Activated naive CD4-positive, alpha-beta T cell treated with anti-CD3 and anti-CD28 coated beads for 36 hours (primary cell): Measurements from ENCODE around the gene ATP6V1G3. TPM values are rescaled to one million over a fixed set of nuclear protein-coding genes. Genes with fewer than 3 reads are reported as not detected.
"Not testable (repeated sequence)": the region's sequence is repeated elsewhere in the genome, so short reads cannot be mapped to it uniquely, and the experiment has no call there.

Source experiments
- CTCF ChIA-PET: fragments of 350-600 bp; sonication (Branson Sonifier 250); formaldehyde crosslinking; loops from one replicate; lab custom pipeline; 2021; ENCODE audit warnings: antibody characterized with exemption; lab: Charles Lee
- DNase-seq: peaks from one replicate; pipeline ENCODE4 v3.0.0-alpha.2; 2020
- H3K27ac Mint-ChIP-seq: one replicate; pipeline ENCODE4 v1.8.0; 2021; ENCODE audit warnings: mild to moderate bottlenecking, mixed read lengths
- H3K27me3 Mint-ChIP-seq: one replicate; pipeline ENCODE4 v1.8.0; 2021; ENCODE audit warnings: low read depth, mixed read lengths
- H3K36me3 Mint-ChIP-seq: one replicate; pipeline ENCODE4 v1.8.0; 2021; ENCODE audit warnings: low read depth, mixed read lengths
- H3K4me1 Mint-ChIP-seq: one replicate; pipeline ENCODE4 v1.8.0; 2021; ENCODE audit warnings: low read depth, mixed read lengths
- H3K4me3 Mint-ChIP-seq: one replicate; pipeline ENCODE4 v1.8.0; 2021; ENCODE audit warnings: mild to moderate bottlenecking, moderate library complexity, mixed read lengths
- H3K9me3 Mint-ChIP-seq: one replicate; pipeline ENCODE4 v1.8.0; 2021; ENCODE audit warnings: mixed read lengths
- intact Hi-C: fragments of 100-400 bp; cut with micrococcal nuclease; formaldehyde crosslinking; loops from one replicate; pipeline ENCODE4 v1.15.1; 2023
- total RNA-seq, 2 experiments: library from RNA; stranded (reverse); gene quantifications; one replicate each; pipeline ENCODE4 v1.2.3, GENCODE V29; 2021

The ATP6V1G3 gene, protein sequence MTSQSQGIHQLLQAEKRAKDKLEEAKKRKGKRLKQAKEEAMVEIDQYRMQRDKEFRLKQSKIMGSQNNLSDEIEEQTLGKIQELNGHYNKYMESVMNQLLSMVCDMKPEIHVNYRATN
- not detected for total RNA-seq

DNA sequence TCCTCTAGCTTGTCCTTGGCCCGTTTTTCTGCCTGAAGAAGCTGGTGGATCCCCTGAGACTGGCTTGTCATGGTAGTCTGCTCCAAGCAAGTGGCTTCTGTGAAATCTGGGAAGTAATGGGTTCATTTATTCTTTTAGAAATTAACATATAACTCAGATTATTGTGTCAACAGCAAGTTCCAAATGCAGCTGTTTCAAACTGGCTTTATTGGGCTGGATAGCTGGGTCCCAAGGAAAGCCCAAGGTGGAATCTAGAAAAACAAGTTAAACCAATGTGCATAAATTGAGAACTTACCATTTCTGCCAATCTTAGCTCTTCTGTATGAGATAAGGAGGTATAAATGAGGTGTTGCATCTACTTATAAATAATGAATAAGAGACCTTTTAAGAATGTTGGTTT lies at the start of gene ATP6V1G3:
ATP6V1G3 (minus strand) TSS at position 101 of the 400 bp plus-strand sequence; CDS start at position 71, 30 bp downstream.
- CTCF ChIA-PET = interaction anchor here (0.7 to 1.1 kb wide), 3 partner anchors 11 to 42 kb away, joined by 3 to 5 read pairs (median 3); no protein-coding TSS in a partner anchor
- H3K36me3 Mint-ChIP-seq = no peaks in the 10 kb centered on the region
- peaks cover 80% of the 10 kb centered on the region for H3K4me1 Mint-ChIP-seq
- no peaks in the 10 kb centered on the region for H3K27me3 Mint-ChIP-seq
- DNase-seq = no peak
- intact Hi-C loops = loop anchor here (5.0 kb wide), 1 partner anchor 62 kb away; no protein-coding TSS in a partner anchor
- peaks cover 6% of the 10 kb centered on the region for H3K9me3 Mint-ChIP-seq
- H3K27ac Mint-ChIP-seq = peak within 1 kb of the TSS; percentile 78
- H3K4me3 Mint-ChIP-seq = no peak within 1 kb of the TSS

DNA sequence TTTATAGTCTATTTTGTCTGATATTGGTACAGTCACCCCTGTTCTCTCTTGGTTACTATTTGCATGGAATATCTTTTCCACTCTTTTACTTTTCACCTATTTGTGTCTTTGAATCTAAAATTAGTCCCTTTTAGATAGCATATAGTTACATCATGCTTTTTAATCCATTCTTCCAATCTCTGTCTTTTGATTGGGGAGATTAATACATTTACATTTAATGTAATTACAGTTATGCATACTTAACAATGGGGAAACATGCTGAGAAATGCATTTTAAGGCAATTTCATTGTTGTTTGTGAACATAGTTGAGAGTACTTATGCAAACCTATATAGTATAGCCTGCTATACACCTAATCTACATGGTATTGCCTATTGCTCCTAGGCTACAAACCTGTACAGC lies 48.4 kb upstream of the ATP6V1G3 start:
- no peak for DNase-seq
- Mint-ChIP-seq H3K9me3 (peaks cover 29% of the 10 kb centered on the region), H3K27me3 (no peaks in the 10 kb centered on the region), H3K4me3 (no peak overlapping the region), H3K27ac (no peak overlapping the region), H3K36me3 (peaks cover 16% of the 10 kb centered on the region), H3K4me1 (peaks cover 13% of the 10 kb centered on the region)
- CTCF ChIA-PET = interaction anchor here (0.6 kb wide), 1 partner anchor 820 kb away, joined by 5 read pairs; no protein-coding TSS in a partner anchor
- intact Hi-C loops = no loop called here

DNA sequence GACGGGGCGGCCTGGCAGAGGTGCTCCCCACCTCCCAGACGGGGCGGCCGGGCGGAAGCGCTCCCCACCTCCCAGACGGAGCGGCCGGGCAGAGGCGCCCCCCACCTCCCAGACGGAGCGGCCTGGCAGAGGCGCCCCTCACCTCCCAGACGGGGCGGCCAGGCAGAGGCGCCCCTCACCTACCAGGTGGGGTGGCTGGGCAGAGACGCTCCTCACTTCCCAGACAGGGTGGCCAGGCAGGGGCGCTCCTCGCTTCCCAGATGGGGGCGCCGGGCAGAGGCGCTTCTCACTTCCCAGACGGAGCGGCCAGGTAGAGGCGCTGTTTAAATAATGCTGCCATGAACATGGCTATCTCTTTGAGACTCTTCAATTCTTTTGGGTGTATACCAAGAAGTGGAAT lies 43.7 kb upstream of the ATP6V1G3 start:
- intact Hi-C loops = no loop called here
- Mint-ChIP-seq H3K27me3 (no peaks in the 10 kb centered on the region), H3K36me3 (peaks cover 12% of the 10 kb centered on the region), H3K27ac (no peak overlapping the region), H3K4me1 (peaks cover 6% of the 10 kb centered on the region), H3K4me3 (no peak overlapping the region), H3K9me3 (peaks cover 26% of the 10 kb centered on the region)
- no peak for DNase-seq
- CTCF ChIA-PET = no interaction called here

DNA sequence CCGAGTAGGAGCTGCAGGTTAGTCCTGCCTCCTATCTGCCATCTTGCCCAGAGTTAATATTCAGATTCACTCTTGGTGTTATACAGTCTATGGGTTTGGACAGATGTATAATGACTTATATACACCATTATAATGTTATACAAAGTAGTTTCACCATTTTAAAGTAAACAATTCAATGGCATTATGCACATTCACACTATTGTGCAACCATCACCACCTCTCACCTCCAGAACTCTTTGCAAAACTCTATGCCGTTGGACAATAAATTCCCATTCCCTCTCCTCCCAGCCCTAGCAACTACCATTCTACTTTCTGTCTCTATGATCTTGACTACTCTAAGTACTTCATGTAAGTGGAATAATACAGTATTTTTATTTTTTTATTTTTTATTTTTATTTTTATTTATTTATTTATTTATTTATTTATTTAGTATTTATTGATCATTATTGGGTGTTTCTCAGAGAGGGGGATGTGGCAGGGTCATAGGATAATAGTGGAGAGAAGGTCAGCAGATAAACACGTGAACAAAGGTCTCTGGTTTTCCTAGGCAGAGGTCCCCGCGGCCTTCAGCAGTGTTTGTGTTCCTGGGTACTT lies 42.8 kb upstream of the ATP6V1G3 start:
- DNase-seq, H3K27ac Mint-ChIP-seq, H3K4me3 Mint-ChIP-seq, intact Hi-C loops, H3K4me1 Mint-ChIP-seq, H3K36me3 Mint-ChIP-seq, H3K27me3 Mint-ChIP-seq: not testable (repeated sequence)
- CTCF ChIA-PET = interaction anchor here (1.1 kb wide), 1 partner anchor 43 kb away, joined by 3 read pairs; the partner anchor contains the start of gene ATP6V1G3
- H3K9me3 Mint-ChIP-seq = peaks cover 19% of the 10 kb centered on the region

DNA sequence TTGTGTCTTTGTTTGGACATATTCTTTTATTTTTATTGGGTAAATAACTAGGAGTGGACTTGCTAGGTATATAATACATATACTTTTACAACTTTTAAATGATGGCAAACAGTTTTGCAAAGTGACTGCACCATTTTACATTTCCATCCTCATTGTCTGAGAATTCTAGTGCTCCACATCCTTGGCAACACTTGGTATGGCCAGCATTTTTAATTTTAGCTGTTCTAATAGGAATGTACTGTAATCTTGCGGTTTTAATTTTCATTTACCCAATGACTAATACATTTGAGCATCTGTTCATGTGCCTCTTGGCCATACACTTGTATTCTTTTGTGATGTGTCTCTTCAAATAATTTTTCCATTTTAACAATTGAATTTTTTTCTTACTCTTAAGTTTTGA lies 37.0 kb upstream of the ATP6V1G3 start:
- intact Hi-C loops = no loop called here
- no peak overlapping the region for H3K4me3 Mint-ChIP-seq
- H3K27me3 Mint-ChIP-seq = no peaks in the 10 kb centered on the region
- peaks cover 6% of the 10 kb centered on the region for H3K36me3 Mint-ChIP-seq
- H3K4me1 Mint-ChIP-seq = peaks cover 20% of the 10 kb centered on the region
- CTCF ChIA-PET = no interaction called here
- DNase-seq = no peak
- no peak overlapping the region for H3K27ac Mint-ChIP-seq
- peaks cover 10% of the 10 kb centered on the region for H3K9me3 Mint-ChIP-seq

DNA sequence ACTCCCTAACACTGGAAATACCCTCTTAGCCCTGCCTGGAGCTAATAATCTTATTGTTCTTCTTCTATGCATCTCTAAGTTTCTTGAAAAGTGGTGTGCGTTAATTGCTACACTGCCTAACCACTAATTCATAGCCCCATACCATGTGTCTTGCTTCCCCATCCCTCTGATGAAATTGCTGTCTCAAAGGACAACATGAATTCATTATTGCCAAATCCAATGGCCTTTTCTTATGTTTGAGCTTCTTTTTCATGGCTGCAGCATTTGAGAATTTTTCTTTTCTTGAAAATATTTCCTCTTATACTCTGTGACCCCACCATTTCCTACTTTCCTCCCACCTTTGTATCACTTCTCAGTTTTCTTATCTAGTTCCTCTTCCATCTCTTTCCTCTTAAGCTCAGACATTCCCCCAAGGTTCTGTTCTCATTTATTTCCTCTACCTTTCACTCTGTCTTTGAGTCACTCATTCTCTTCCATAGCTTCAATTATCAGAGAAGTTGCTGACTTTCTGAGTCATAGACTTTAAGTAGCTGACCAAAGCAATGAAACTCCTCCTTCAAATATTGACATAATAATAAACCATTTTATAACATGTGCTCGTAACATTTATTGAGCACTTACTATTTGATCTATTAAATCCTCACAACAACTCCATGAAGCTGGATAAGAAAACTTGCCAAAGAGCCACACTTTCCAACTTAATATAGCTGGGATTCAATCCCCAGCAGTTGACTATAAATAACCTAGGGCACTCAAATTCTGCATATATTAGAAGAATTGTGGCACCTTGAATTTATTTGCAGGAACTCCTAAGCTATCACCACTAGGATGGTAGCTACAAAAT lies 35.5 kb upstream of the ATP6V1G3 start:
- peaks cover 1% of the 10 kb centered on the region for H3K36me3 Mint-ChIP-seq
- no peak overlapping the region for H3K4me3 Mint-ChIP-seq
- H3K27me3 Mint-ChIP-seq = no peaks in the 10 kb centered on the region
- intact Hi-C loops = no loop called here
- peaks cover 22% of the 10 kb centered on the region for H3K4me1 Mint-ChIP-seq
- peaks cover 2% of the 10 kb centered on the region for H3K9me3 Mint-ChIP-seq
- H3K27ac Mint-ChIP-seq = no peak overlapping the region
- no peak for DNase-seq
- CTCF ChIA-PET = interaction anchor here (0.6 to 1.6 kb wide), 6 partner anchors 10 to 23 kb away, joined by 3 to 7 read pairs (median 4); no protein-coding TSS in a partner anchor

DNA sequence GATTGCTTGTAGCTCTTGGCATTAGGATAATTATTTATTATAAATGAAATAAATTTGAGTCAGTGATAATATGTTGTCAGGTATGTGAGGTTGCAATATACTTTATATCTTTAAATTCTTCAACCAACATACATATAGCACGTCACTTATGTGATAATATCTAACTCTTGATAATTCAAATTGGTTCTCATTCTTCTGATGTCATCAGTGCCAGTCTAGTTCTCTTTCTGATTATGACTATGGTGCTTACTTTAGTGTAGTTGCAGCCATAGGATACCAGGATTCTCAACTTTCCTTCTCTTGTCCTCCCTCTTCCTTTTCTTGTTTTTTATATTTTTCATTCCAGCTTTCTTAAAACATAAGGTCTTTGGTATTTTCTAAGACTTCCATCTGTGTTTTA lies 34.8 kb upstream of the ATP6V1G3 start:
- H3K9me3 Mint-ChIP-seq = no peaks in the 10 kb centered on the region
- intact Hi-C loops = no loop called here
- H3K27me3 Mint-ChIP-seq = no peaks in the 10 kb centered on the region
- peaks cover 1% of the 10 kb centered on the region for H3K36me3 Mint-ChIP-seq
- no peak overlapping the region for H3K4me3 Mint-ChIP-seq
- DNase-seq = no peak
- no peak overlapping the region for H3K27ac Mint-ChIP-seq
- CTCF ChIA-PET = interaction anchor here (1.6 kb wide), 1 partner anchor 16 kb away, joined by 3 read pairs; no protein-coding TSS in a partner anchor
- H3K4me1 Mint-ChIP-seq = peaks cover 24% of the 10 kb centered on the region

DNA sequence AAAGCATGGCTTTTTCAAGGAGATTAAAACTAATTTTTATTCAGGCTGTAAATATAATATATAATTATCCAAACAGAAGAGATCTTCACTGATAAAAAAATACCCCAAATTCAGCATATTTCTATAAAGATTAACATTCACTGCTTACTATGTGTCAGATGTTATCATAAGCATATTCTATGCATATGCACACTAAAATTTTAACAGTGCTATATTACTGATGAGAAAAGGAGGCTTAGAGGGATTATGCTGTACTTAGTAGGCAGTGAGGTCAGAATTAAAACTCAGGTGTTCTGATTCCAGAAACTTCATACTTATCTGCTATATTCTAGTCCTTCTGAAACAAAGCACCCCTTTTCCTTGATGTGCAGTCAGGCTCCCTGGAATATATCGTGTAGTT lies 33.8 kb upstream of the ATP6V1G3 start:
- Mint-ChIP-seq H3K4me3 (no peak overlapping the region), H3K27ac (no peak overlapping the region), H3K36me3 (peaks cover 1% of the 10 kb centered on the region), H3K27me3 (no peaks in the 10 kb centered on the region), H3K4me1 (peaks cover 26% of the 10 kb centered on the region), H3K9me3 (no peaks in the 10 kb centered on the region)
- CTCF ChIA-PET = no interaction called here
- intact Hi-C loops = no loop called here
- no peak for DNase-seq

DNA sequence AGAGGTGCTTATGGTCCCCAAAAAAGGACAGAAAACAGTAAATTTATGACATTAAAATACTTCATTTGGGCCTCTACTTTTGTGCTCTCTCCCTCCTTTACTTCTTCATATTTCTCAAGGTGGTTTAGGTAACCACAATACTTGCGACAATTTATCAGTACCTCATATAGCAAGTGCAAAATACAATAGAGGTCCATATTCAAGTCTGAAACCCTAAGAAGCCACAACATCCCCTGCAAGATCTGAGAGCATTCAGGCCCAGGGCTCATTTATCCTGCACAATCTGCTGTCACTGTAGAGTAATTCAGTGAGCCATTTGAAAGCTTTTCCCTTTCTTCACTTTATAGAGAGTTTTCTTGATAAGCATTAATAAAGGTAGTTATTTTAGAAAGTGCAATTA lies 24.2 kb upstream of the ATP6V1G3 start:
- intact Hi-C loops = no loop called here
- no peak for DNase-seq
- CTCF ChIA-PET = no interaction called here
- Mint-ChIP-seq H3K27me3 (no peaks in the 10 kb centered on the region), H3K4me3 (no peak overlapping the region), H3K27ac (no peak overlapping the region), H3K9me3 (peaks cover 5% of the 10 kb centered on the region), H3K4me1 (peaks cover 58% of the 10 kb centered on the region), H3K36me3 (peaks cover 6% of the 10 kb centered on the region)

DNA sequence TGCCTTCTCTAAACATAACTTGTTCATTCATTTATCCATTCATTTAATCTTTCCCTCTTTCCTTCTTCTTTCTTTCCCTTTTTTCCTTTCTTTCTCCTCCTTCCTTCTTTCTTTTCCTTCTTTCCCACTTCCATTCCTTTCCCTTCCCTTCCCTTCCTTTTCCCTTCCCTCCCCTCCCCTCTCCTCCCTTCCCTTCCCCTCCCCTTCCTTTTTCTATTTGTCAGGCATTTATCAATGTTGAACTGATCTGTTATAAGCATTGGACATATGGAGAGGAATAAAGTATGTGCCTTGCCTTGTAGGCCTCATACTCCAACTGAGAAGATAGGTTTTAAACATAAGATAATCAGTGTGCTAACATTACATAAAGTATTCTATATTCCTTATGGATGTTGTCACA lies 23.7 kb upstream of the ATP6V1G3 start:
- CTCF ChIA-PET = no interaction called here
- peaks cover 60% of the 10 kb centered on the region for H3K4me1 Mint-ChIP-seq
- intact Hi-C loops = no loop called here

DNA sequence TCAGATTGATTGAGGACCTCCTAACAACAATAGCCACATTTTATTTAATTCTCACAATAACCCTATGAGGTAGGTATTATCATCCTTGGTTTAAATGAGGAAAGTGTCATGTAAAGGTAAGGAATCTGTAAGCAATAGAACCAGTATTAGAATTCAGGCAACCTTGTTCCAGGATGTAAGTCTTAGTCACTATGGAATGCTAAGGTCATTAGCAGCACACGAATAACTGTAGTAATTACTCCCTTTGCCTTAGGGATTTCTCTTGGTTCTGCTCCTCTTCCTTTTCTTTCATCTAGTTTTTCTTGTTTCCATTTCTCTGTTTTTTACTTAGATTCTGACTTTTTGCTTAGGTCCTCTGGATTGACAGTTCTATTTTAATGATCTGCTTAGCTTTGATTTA lies 23.1 kb upstream of the ATP6V1G3 start:
- Mint-ChIP-seq H3K27ac (no peak overlapping the region), H3K27me3 (no peaks in the 10 kb centered on the region), H3K4me3 (no peak overlapping the region), H3K36me3 (peaks cover 6% of the 10 kb centered on the region), H3K9me3 (peaks cover 5% of the 10 kb centered on the region), H3K4me1 (peaks cover 64% of the 10 kb centered on the region)
- DNase-seq = no peak
- intact Hi-C loops = no loop called here
- CTCF ChIA-PET = no interaction called here

More for the DNA sequence above, 23.7 kb upstream of the ATP6V1G3 start:
- H3K4me3 Mint-ChIP-seq = no peak overlapping the region
- peaks cover 6% of the 10 kb centered on the region for H3K36me3 Mint-ChIP-seq
- H3K27me3 Mint-ChIP-seq = no peaks in the 10 kb centered on the region
- DNase-seq = no peak
- H3K9me3 Mint-ChIP-seq = peaks cover 5% of the 10 kb centered on the region
- no peak overlapping the region for H3K27ac Mint-ChIP-seq

DNA sequence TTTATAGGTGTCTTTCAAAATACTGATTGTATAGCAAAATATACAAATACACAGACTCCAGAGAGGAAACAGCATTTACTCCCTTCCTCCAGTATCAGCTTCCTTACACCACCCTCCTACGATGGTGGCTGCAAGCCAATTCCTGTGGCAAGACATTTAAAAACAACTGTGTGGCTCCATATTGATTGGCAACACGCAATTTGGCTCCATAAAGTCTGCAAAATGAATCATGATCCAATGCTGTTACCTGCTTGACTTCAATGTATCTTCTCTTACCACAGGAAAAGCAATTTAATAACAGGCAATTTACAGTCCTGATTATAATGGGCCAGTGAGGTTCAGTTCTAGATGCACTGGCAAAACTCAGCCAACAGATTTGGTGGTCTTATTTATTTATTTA lies 19.7 kb upstream of the ATP6V1G3 start:
- Mint-ChIP-seq H3K9me3 (no peaks in the 10 kb centered on the region), H3K4me1 (peaks cover 74% of the 10 kb centered on the region), H3K4me3 (no peak overlapping the region), H3K27me3 (no peaks in the 10 kb centered on the region), H3K36me3 (peaks cover 1% of the 10 kb centered on the region), H3K27ac (no peak overlapping the region)
- DNase-seq = no peak
- intact Hi-C loops = no loop called here
- CTCF ChIA-PET = interaction anchor here (0.6 to 1.3 kb wide), 4 partner anchors 10 to 47 kb away, joined by 3 read pairs; no protein-coding TSS in a partner anchor
